ENCODE results near the gene PRKAG2. TPM values are rescaled to one million over a fixed set of nuclear protein-coding genes. Genes with fewer than 3 reads are reported as not detected.

The PRKAG2 gene
- total and polyA plus RNA-seq, 2 of the 8 experiments (the other 6 are each of a cell fraction or from before 2014, with no cell fraction given): 7.5 to 18.1 TPM

- TF ChIP-seq SIN3A (conservative IDR thresholded peaks at IDR 0.05 in 1 of 2, IDR thresholded peaks at IDR 0.05 in 1 of 2; ENCODE audit: low read depth in 1 of 2, low read length in 2 of 2) (no peak), RXRA (IDR thresholded peaks at IDR 0.05; ENCODE audit: insufficient read depth, low read depth, low read length) (no peak), EGR1 (IDR thresholded peaks at IDR 0.05; ENCODE audit: borderline replicate concordance, low read depth, low read length) (no peak), NRF1 (IDR thresholded peaks at IDR 0.05; ENCODE audit: low read depth, low read length) (no peak), USF2 (IDR thresholded peaks at IDR 0.05; ENCODE audit: low read length) (no peak)
Observed at GRCh38 chr7:151775547-151776443, 101.1 kb downstream of the PRKAG2 start (continued).

All from H1 (cell line).